ENCODE data around the gene KCNIP3. TPM values are rescaled to one million over a fixed set of nuclear protein-coding genes. Genes with fewer than 3 reads are reported as not detected.

KCNIP3 gene
- total and polyA plus RNA-seq, 4 experiments from 2014 or later: not detected

DNA sequence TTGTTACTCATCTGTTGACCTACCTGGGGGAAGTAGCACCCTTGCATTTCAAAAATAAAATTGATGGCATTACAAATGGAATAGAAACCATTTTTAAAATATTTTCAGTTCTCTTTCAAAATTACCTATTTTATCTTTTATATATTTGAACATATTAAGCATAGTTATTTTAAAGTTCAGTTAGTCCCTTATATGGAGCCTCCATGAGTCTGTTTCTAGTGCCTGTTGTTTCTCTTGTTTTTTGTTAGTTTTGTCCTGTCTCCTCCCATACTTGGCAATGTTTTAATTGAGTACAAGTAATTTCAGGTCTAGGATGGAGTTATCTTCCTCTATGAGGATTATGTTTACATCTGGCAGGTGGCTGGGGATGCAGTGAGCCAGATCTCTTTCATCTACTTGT, 5.9 kb upstream of the KCNIP3 start:
- peaks cover 0 to 26% (median 16%) of the 10 kb centered on the region in 8 donors for H3K9me3 Mint-ChIP-seq
- Histone ChIP-seq H3K36me3 (ENCODE audit: insufficient read depth, low read length) (no peaks in the 10 kb centered on the region), H3K4me3 (ENCODE audit: low read length in 2 of 2) (no peak overlapping the region), H3K27ac (ENCODE audit: low read depth, low read length) (no peak overlapping the region), H3K27me3 (ENCODE audit: insufficient read depth, low read length) (no peaks in the 10 kb centered on the region), H3K9me3 (ENCODE audit: control insufficient read depth in 1 of 2, low read length in 2 of 2) (peaks cover 0 to 6% of the 10 kb centered on the region in 2 donors), H3K4me1 (ENCODE audit: insufficient read depth, low read length) (no peaks in the 10 kb centered on the region)
- peaks cover 0 to 4% of the 10 kb centered on the region in 2 donors for H3K36me3 Mint-ChIP-seq
- ChIA-PET POLR2A (ENCODE audit: partially characterized antibody) (no interaction called here), CTCF (ENCODE audit: partially characterized antibody) (no interaction called here)
- DNase-seq: no peak
- intact Hi-C loops (cut with micrococcal nuclease): no loop called here
- no peaks in the 10 kb centered on the region for H3K4me1 Mint-ChIP-seq
- no peak overlapping the region for H3K4me3 Mint-ChIP-seq
- no peak overlapping the region for H3K27ac Mint-ChIP-seq
- H3K27me3 Mint-ChIP-seq: no peaks in the 10 kb centered on the region

- Histone ChIP-seq H3K4me1 (ENCODE audit: insufficient read depth, low read length) (no peaks in the 10 kb centered on the region), H3K36me3 (ENCODE audit: insufficient read depth, low read length) (no peaks in the 10 kb centered on the region), H3K9me3 (ENCODE audit: control insufficient read depth in 1 of 2, low read length in 2 of 2) (peaks cover 0 to 6% of the 10 kb centered on the region in 2 donors), H3K4me3 (ENCODE audit: low read length in 2 of 2) (no peak overlapping the region), H3K27ac (ENCODE audit: low read depth, low read length) (no peak overlapping the region), H3K27me3 (ENCODE audit: insufficient read depth, low read length) (no peaks in the 10 kb centered on the region)
- ChIA-PET POLR2A (ENCODE audit: partially characterized antibody) (no interaction called here), CTCF (ENCODE audit: partially characterized antibody) (no interaction called here)
- Mint-ChIP-seq H3K4me3 (no peak overlapping the region), H3K27me3 (no peaks in the 10 kb centered on the region), H3K4me1 (no peaks in the 10 kb centered on the region), H3K27ac (no peak overlapping the region), H3K36me3 (peaks cover 0 to 4% of the 10 kb centered on the region in 2 donors), H3K9me3 (peaks cover 0 to 26% (median 16%) of the 10 kb centered on the region in 8 donors)
- no peak for DNase-seq
- intact Hi-C loops (cut with micrococcal nuclease): no loop called here
Measured at GRCh38 chr2:95292623-95293260, 4.4 kb upstream of the KCNIP3 start.

DNA sequence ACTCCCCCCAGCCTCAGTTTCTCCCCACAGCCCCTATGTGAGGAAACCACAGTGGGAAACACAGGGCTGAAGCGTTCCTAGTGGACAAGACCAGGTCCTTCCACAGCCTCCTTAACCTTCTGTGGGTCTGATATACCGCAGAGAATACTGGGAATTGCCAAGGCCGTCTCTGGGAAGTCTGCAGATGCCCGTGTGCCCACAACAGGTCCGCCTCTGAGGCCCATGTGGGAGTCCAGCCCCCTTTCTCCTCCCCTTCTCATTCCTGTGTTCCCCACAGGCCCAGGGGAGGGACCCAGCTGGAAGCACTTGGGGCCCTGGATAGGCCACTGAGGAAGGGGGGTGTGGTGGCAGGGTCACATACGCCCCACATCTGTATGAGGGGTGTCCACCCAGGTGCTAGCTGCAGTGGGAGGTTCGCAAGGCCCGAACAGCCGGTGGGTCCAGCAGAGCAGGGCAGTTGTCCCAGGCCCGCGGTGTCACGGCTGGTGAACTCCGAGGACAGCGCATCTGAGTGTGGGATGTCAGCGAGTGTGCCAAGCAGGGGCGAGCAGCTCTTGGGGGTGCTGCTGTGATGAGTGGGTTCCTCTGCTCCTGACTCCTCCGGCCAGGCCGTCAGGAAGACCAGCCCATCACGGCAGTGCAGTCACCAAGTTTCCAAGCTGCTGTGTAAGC, 2.4 kb upstream of the KCNIP3 start:
- Histone ChIP-seq H3K36me3 (ENCODE audit: insufficient read depth, low read length) (no peaks in the 10 kb centered on the region), H3K4me1 (ENCODE audit: insufficient read depth, low read length) (no peaks in the 10 kb centered on the region), H3K27ac (ENCODE audit: low read depth, low read length) (no peak overlapping the region), H3K9me3 (ENCODE audit: control insufficient read depth in 1 of 2, low read length in 2 of 2) (peaks cover 0 to 6% of the 10 kb centered on the region in 2 donors), H3K27me3 (ENCODE audit: insufficient read depth, low read length) (no peaks in the 10 kb centered on the region), H3K4me3 (ENCODE audit: low read length in 2 of 2) (no peak overlapping the region)
- no peak overlapping the region for H3K27ac Mint-ChIP-seq
- H3K36me3 Mint-ChIP-seq: peaks cover 0 to 4% of the 10 kb centered on the region in 2 donors
- no peak for DNase-seq
- no peaks in the 10 kb centered on the region for H3K4me1 Mint-ChIP-seq
- intact Hi-C loops (cut with micrococcal nuclease): no loop called here
- H3K9me3 Mint-ChIP-seq: peaks cover 0 to 26% (median 16%) of the 10 kb centered on the region in 8 donors
- ChIA-PET CTCF (ENCODE audit: partially characterized antibody) (no interaction called here), POLR2A (ENCODE audit: partially characterized antibody) (no interaction called here)
- no peak overlapping the region for H3K4me3 Mint-ChIP-seq
- peaks cover 0 to 2% of the 10 kb centered on the region in 2 donors for H3K27me3 Mint-ChIP-seq

DNA sequence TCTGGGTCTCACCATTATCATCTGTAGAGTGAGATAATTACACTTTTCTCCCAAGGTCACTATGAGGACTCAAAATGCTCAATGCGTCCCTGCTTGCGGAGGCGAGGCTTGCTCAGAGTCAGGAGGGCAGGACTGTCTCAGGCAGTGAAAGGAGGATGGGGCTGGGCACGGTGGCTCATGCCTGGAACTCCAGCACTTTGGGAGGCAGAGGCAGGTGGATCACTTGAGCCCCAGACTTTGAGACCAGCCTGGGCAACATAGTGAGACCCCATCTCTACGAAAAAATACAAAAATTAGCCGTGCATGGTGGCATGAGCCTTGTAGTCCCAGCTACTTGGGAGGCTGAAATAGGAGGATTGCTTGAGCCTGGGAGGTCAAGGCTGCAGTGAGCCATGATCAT, 1.8 kb upstream of the KCNIP3 start:
- Histone ChIP-seq H3K27ac (ENCODE audit: low read depth, low read length) (no peak overlapping the region), H3K27me3 (ENCODE audit: insufficient read depth, low read length) (no peaks in the 10 kb centered on the region), H3K4me3 (ENCODE audit: low read length in 2 of 2) (no peak overlapping the region), H3K4me1 (ENCODE audit: insufficient read depth, low read length) (no peaks in the 10 kb centered on the region), H3K9me3 (ENCODE audit: control insufficient read depth in 1 of 2, low read length in 2 of 2) (peaks cover 0 to 6% of the 10 kb centered on the region in 2 donors), H3K36me3 (ENCODE audit: insufficient read depth, low read length) (no peaks in the 10 kb centered on the region)
- H3K4me3 Mint-ChIP-seq: no peak overlapping the region
- no peaks in the 10 kb centered on the region for H3K4me1 Mint-ChIP-seq
- peaks cover 0 to 2% of the 10 kb centered on the region in 2 donors for H3K27me3 Mint-ChIP-seq
- ChIA-PET POLR2A (ENCODE audit: partially characterized antibody) (no interaction called here), CTCF (ENCODE audit: partially characterized antibody) (no interaction called here)
- DNase-seq: no peak
- H3K27ac Mint-ChIP-seq: no peak overlapping the region
- peaks cover 0 to 21% (median 12%) of the 10 kb centered on the region in 8 donors for H3K9me3 Mint-ChIP-seq
- intact Hi-C loops (cut with micrococcal nuclease): no loop called here
- peaks cover 0 to under 1% of the 10 kb centered on the region in 2 donors for H3K36me3 Mint-ChIP-seq

GRCh38 chr2:95296011-95296410, 1.1 kb upstream of the KCNIP3 start:
- no peaks in the 10 kb centered on the region for H3K27me3 ChIP-seq (ENCODE audit: insufficient read depth, low read length)
- H3K36me3 ChIP-seq (ENCODE audit: insufficient read depth, low read length): no peaks in the 10 kb centered on the region
- POLR2A ChIA-PET (ENCODE audit: partially characterized antibody): no interaction called here
- Mint-ChIP-seq H3K36me3 (no peaks in the 10 kb centered on the region), H3K4me3 (no peak overlapping the region), H3K4me1 (no peaks in the 10 kb centered on the region), H3K9me3 (peaks cover 0 to 15% (median 6%) of the 10 kb centered on the region in 8 donors), H3K27me3 (peaks cover 0 to 2% of the 10 kb centered on the region in 2 donors), H3K27ac (no peak overlapping the region)
- DNase-seq: no peak
- intact Hi-C loops (cut with micrococcal nuclease): no loop called here
- no peak overlapping the region for H3K27ac ChIP-seq (ENCODE audit: low read depth, low read length)
- H3K4me1 ChIP-seq (ENCODE audit: insufficient read depth, low read length): no peaks in the 10 kb centered on the region
- CTCF ChIA-PET (ENCODE audit: partially characterized antibody): no interaction called here
- H3K9me3 ChIP-seq (ENCODE audit: control insufficient read depth in 1 of 2, low read length in 2 of 2): peaks cover 0 to 6% of the 10 kb centered on the region in 2 donors
- H3K4me3 ChIP-seq (ENCODE audit: low read length in 2 of 2): no peak overlapping the region

DNA sequence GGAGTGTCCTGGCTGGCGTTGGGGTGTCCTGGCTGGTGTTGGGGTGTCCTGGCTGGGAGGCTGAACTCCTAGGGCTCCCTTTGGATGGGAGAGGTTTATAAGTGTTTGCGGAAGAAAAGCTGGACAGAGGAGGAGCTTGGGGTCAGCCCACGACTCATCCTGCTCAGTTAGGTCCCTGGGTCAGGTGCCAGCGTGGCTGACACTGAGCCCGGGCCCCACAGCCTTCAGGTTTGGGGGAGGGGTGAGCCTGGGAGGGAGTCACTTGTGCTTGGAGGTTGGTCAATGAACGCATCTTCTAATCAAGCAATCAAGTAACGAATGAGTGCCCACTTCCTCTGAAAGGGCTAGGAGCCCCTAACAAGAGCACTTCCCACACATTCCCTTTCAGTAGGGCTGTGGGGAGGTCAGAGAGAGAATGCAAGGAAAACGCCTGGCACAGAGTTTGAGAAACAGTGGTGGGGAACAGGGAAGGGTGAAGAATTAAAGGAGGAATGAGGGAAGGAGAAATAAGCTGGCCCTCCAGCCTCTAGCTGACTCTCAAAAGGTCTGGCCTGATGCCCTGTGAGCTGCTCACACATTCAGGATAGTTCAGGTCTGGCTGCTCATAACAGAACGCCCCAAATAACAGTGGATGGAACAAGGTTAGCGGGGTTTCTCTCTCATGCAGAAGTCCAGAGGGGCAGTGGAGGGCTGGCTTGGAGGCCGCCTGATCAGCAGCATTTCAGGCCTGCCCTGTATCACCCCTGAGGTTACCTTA, 670 bp downstream of the KCNIP3 start:
- H3K4me3 Mint-ChIP-seq: no peak overlapping the region

GRCh38 chr2:95298486-95299111, 1.5 kb downstream of the KCNIP3 start:
- no peaks in the 10 kb centered on the region for H3K36me3 Mint-ChIP-seq
- Histone ChIP-seq H3K4me3 (ENCODE audit: low read length in 2 of 2) (no peak overlapping the region), H3K27me3 (ENCODE audit: insufficient read depth, low read length) (no peaks in the 10 kb centered on the region), H3K36me3 (ENCODE audit: insufficient read depth, low read length) (no peaks in the 10 kb centered on the region), H3K4me1 (ENCODE audit: insufficient read depth, low read length) (no peaks in the 10 kb centered on the region), H3K9me3 (ENCODE audit: control insufficient read depth in 1 of 2, low read length in 2 of 2) (no peaks in the 10 kb centered on the region), H3K27ac (ENCODE audit: low read depth, low read length) (no peak overlapping the region)
- intact Hi-C loops (cut with micrococcal nuclease): no loop called here
- ChIA-PET CTCF (ENCODE audit: partially characterized antibody) (no interaction called here), POLR2A (ENCODE audit: partially characterized antibody) (no interaction called here)
- H3K4me3 Mint-ChIP-seq: no peak overlapping the region
- DNase-seq: no peak
- no peaks in the 10 kb centered on the region for H3K4me1 Mint-ChIP-seq
- no peaks in the 10 kb centered on the region for H3K9me3 Mint-ChIP-seq
- peaks cover 0 to 2% of the 10 kb centered on the region in 2 donors for H3K27me3 Mint-ChIP-seq
- H3K27ac Mint-ChIP-seq: no peak overlapping the region

More for the DNA sequence above, 670 bp downstream of the KCNIP3 start:
- CTCF ChIA-PET (ENCODE audit: partially characterized antibody): no interaction called here
- Histone ChIP-seq H3K27ac (ENCODE audit: low read depth, low read length) (no peak overlapping the region), H3K4me1 (ENCODE audit: insufficient read depth, low read length) (no peaks in the 10 kb centered on the region), H3K27me3 (ENCODE audit: insufficient read depth, low read length) (no peaks in the 10 kb centered on the region), H3K36me3 (ENCODE audit: insufficient read depth, low read length) (no peaks in the 10 kb centered on the region), H3K9me3 (ENCODE audit: control insufficient read depth in 1 of 2, low read length in 2 of 2) (no peaks in the 10 kb centered on the region), H3K4me3 (ENCODE audit: low read length in 2 of 2) (no peak overlapping the region)
- Mint-ChIP-seq H3K27me3 (peaks cover 0 to 2% of the 10 kb centered on the region in 2 donors), H3K4me1 (no peaks in the 10 kb centered on the region), H3K9me3 (no peaks in the 10 kb centered on the region), H3K27ac (no peak overlapping the region), H3K36me3 (no peaks in the 10 kb centered on the region)
- intact Hi-C loops (cut with micrococcal nuclease): no loop called here
- DNase-seq: no peak
- POLR2A ChIA-PET (ENCODE audit: partially characterized antibody): no interaction called here

All from CD4-positive, alpha-beta memory T cell (primary cell).